Suppressor macrophage treated with lipopolysaccharide for 1 hour (primary cell): ENCODE results near the gene TMEM243.

Source experiments
- DNase-seq, 3 donors: peaks; one replicate each; pipeline ENCODE4 v3.0.0-alpha.2; 2020 to 2022

The TMEM243 gene

DNA sequence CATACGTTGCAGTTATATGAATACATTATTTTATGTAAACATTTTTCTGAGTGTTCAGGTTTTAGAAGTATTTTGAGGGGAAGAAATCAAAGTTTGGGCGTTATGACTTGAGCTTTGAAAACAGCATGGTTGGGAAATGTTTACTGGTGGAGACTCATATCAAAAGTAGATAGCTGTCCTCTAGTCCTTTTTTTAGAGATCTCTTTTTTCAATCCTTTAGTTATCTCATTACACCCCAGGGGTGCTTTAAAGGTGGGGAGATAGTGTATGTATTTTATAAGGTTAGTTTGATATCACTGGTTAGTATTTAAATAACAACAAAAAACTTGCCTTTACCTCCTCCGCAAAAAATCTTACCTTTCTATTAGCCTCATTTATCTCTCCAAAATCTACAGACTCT is 65.0 kb downstream of the TMEM243 start:
- no peak for DNase-seq

DNA sequence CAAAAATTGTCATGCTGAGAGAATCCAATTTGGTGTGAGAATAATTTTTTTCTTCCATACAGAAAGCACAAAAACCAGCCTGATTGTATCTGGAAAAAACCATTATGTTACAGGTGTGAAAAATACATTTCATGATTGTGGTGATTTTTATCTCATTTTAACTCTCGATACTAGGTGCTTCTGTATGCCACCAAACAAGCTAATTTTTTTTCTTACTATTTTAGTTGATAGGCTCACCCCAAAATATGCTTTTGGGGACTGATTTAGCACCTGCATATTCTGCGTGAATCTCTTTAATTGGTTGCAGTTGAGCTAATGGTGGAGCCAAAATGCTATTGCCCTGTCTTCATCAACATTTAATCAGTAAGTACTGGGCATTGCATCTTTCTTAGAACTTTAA is 65.4 kb downstream of the TMEM243 start:
- no peak for DNase-seq

DNA sequence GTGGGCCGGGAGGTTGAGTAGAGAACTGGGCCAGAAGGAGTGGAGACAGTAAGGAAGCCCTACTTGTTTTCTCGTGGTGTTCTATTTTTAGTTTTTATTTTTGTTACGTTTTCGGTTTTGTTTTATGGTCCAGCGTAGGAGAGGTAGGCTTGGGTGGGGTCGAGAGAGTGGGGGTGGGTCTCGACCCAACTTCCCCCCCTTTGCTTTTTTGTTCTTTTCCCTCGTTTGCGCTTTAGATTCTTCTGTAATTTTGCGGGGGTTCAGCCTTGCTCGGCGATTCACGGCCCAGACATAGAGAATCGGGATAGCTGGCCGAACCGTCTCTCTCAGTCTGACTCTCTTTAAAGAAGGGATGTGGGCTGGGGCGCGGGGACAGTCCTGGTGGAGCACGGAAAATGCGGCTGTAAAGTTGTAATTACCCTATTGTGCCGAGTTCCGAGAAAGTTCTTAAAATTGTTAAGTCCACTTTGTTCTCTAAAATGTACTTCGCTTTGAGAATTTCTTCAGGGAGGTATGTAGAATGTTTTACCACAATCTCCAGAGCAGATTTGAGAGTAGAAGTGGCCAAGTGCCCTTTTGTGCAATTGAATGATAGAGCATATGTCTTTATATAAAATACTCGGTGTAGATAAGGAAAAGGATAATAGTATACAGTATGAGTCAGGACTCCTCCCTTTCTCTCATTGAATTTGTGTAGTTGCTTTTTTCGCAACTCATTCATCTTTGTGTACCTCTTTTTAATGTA is 66.5 kb downstream of the TMEM243 start:
- DNase-seq, result peak; percentile 55 to 62 (median 62)

DNA sequence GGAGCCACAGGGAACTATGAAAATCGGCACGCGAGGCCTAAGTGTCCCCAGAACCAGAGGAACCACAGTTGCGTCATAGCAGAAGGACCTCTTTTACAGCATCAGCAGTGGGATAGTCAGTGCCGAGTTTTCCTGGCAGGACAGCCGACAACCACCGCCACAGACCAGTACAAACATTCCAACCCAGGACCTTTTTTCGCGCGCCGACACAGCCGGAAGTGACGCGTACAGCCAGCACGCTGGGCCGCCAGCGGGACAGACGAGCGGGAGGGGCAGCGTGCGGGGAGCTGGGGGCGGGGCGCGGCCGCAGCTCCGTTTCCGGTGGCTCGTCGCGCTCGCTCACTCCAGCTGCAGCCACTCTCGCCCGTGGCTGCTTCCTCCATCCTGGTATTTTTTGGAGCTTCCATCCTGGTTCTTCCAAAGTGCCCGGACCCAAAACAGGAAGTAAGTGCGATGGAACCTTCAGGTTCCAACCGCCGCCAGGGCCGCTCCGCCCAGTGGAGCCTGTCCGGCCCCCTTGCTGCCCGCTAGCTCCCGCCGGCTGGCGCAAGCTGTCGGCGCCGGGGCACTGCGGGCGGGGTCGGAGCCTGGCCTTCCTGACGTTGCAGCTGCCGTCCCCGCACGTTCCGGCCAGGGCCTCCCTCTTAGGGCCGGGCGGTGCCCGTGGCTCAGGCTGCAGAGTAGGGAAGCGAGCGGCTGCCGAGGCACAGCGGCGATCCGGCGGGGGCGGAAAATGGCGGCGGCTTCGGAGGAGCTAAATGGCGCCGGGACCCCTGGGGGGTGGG is 67.2 kb downstream of the TMEM243 start, which contains the start of gene DMTF1:
TSS of gene DMTF1 (plus strand) at position 342 of the 785 bp plus-strand sequence. CDS start 12,489 bp downstream, outside the sequence.
- DNase-seq, result peak; percentile 93 to 96 (median 95)

DNA sequence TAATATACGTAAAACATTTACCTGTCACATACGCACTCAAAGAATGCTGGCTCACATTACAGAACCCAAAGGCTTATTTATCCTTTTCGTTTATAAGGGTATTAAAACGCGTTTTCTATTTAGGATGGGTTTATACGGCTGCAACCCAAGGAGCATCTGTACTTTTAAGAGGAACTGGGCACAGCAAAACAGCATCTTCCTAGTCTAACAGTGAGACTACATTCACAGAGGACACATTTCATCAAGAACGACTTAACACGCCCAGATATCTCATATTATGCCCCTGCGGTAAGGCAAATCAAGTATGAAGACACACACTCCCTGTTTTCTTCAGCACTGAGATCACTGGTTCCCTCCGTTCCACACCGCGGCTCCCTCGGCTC is 67.8 kb downstream of the TMEM243 start:
- DNase-seq, result no peak

DNA sequence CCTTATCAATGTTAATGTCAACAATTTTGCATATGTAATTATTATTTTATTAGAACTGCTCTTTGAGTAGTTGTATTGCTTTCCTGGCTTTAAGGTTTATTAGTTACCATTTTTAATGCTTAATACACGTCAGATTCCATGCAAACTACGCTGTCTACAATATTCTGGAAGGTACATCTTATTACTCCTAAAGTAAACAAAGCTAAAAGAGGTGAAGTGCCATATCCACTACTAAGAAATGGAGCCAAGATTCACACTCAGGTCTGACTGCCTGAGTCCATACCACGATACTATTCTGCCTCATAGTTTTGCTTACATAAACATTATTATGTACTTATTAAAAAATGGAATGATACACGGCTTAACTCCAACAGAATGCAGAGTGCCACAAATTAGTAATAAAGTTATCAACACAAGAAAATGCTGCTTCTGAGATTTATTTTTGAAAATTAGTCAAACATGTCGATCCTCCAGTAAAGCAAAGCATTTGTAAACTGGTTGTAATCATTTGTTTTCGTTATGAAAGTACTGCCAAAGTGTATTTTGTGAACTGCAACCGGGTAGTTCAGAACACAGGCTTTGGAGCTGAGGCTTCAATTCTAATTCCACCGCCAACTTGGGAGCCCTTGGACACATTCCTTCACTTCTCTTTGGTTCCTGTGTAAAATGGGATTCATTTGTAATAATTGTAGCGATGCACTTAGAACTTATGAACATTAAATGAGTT is 68.4 kb downstream of the TMEM243 start:
- no peak for DNase-seq

DNA sequence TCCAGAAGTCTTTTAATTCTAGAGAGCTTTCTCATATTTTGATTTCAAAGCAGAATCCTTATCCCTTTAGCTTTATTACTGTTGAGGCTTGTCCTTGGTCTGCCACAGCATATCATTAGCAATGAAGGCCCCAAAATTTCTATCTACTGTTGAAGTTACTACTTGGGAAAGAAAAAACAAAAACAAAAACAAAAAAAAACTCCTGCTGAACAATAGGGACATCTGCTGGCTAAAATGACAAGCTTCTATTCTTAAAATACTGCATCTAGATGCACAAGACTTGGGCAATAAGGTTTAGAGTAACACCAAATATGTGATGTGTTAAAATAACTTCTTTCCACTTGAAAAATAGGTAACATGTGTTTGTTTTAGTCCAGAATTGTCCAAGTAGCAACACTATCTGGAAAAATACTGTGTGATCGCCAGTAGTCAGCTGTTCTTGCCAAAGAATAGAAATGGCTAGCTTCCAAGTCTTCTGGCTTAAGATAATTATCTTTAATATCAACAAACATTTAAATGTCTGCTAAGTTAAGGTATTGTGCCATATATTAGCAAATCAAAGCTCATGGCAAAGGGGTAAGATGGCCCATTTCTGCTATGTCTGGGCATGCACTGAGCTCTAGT is 71.1 kb downstream of the TMEM243 start:
- DNase-seq, result peak; percentile 30 to 61 (median 60)

DNA sequence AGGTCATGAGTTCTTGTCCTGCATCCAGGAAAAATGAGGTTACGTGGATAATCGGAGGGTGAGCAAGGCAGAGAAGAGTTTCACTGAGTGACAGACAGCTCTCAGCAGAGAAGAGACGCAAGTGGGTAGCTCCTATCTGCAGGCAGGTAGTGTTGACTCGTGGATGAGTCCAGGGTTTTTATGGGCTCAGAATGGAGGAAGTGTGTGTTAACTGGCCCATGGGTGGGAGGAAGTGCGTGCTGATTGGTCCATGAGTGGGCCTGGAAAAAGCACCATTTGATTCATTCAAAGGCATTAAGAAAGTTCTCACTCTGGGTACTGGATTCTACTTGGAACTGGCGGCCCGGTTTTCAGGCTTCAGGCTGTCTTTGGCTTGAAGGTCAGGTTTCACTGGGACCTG is 72.0 kb downstream of the TMEM243 start:
- peak in 1 of 3 donors; percentile 22 for DNase-seq

DNA sequence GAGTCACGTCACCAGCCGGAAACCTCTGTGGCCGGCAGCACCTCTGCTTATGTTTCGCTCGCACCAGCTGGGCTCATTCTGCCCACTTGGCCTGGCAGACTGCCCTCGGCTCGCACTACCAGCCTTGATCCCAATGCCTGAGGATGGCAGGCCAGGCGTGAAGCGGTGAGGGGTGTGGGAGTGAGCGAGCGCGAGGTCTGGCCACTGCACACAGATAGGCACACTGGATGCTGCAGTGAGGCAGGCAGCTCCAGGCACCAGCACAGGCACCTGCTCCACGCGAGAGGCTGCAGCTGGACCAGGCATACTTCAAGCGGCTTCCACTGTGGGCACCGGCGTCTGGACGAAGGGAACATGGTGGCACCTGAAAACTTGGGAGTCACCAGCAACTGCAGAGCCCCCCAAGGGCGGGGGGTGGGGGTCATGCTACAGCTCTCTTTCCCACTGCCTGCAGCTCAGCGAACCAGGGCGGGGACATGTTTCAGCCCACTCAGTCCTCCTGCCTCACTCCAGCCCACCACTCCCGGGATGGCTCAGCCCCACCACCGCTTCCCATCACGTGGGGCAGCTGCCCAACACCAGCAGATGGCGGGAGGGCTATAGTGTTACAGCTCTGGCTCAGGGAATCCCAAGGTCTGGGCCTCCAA is 72.7 kb downstream of the TMEM243 start:
- no peak for DNase-seq
